Astrocyte of the cerebellum (primary cell): ENCODE data around the gene ACTL9.

ENCODE experiments used
- DNase-seq: peaks from one replicate; pipeline ENCODE4 v3.0.0-alpha.2; 2011; ENCODE audit warnings: low read depth
- H3K4me3 ChIP-seq: 2 replicates; pipeline ENCODE4 v1.5.1; 2011; ENCODE audit warnings: mild to moderate bottlenecking, low read depth, low read length, moderate library complexity
- in situ Hi-C: cut with HindIII; loops from 2 replicates; pipeline ENCODE4 v1.10.0; 2017; ENCODE audit warnings: low sequenced_read_pairs
- TF ChIP-seq, protein P1 (sequence below): IDR thresholded peaks from 2 replicates; pipeline ENCODE4 v1.5.1; 2012; ENCODE audit warnings: low read length, low read depth, moderate library complexity, mild to moderate bottlenecking; ENCODE audit errors: missing control alignments

The ACTL9 gene

DNA sequence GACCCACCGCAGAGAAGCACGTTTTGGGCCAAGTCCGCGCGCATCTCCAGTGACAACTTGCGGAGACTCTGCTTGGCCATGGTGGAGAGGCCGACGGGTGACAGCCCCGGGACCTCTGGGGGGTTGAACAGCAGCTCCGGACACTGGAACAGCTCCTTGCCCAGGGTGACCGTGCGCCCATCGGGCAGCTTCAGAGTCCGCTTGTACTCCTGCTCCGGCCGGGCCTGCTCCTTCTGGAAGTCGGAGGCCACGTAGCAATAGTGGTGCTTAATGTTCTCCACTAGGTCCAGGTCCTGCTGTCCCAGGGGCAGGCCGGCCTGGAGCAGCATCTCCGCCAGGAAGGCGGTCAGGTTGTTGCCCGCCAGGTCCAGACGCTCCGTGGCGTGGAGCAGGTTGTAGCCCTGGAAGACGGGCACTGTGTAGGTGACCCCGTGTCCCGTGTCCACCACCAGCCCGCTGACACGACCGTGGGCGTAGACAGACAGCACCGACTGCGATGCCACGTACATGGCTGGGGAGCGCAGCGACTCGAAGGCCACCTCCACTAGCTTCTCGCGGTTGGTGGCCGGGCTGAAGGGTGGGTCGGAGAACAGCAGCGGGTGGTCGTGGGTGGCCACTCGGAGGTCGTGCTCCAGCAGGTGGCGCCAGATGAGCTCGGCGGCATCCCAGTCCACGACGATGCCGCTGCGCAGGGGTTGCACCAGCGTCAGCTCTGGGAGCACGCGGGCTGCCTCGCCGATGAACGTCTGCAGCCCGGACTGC, 743 bp downstream of the ACTL9 start:
- no peak for DNase-seq
- in situ Hi-C loops, result loop anchor here (25.0 kb wide), 1 partner anchor 164 kb away; no protein-coding TSS in a partner anchor
- H3K4me3 ChIP-seq, result no peak overlapping the region
- TF ChIP-seq, protein P1, sequence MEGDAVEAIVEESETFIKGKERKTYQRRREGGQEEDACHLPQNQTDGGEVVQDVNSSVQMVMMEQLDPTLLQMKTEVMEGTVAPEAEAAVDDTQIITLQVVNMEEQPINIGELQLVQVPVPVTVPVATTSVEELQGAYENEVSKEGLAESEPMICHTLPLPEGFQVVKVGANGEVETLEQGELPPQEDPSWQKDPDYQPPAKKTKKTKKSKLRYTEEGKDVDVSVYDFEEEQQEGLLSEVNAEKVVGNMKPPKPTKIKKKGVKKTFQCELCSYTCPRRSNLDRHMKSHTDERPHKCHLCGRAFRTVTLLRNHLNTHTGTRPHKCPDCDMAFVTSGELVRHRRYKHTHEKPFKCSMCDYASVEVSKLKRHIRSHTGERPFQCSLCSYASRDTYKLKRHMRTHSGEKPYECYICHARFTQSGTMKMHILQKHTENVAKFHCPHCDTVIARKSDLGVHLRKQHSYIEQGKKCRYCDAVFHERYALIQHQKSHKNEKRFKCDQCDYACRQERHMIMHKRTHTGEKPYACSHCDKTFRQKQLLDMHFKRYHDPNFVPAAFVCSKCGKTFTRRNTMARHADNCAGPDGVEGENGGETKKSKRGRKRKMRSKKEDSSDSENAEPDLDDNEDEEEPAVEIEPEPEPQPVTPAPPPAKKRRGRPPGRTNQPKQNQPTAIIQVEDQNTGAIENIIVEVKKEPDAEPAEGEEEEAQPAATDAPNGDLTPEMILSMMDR, result no peak

DNA sequence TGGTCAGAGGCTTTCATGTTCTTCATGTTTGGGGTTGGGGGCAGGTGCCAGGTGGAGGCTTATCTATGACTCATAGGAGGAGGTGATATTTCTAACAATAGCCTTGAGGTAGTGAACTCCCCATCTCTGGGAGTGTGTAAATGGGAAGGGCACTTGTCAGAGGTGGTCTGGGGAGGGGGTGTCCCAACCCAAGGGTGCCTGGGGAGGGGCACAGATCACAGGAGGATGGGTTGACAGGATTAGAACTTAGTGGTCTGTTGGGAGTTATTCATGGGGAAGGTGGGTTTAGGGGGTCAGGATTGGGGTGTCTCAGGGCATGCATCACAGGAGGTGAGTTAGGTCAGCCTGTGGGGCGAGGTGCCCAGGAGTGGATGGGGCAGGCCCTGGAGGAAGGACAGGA, 1.6 kb downstream of the ACTL9 start:
- in situ Hi-C loops, result loop anchor here (25.0 kb wide), 1 partner anchor 165 kb away; no protein-coding TSS in a partner anchor
- no peak overlapping the region for H3K4me3 ChIP-seq
- DNase-seq, result no peak
- TF ChIP-seq, protein P1, result no peak

DNA sequence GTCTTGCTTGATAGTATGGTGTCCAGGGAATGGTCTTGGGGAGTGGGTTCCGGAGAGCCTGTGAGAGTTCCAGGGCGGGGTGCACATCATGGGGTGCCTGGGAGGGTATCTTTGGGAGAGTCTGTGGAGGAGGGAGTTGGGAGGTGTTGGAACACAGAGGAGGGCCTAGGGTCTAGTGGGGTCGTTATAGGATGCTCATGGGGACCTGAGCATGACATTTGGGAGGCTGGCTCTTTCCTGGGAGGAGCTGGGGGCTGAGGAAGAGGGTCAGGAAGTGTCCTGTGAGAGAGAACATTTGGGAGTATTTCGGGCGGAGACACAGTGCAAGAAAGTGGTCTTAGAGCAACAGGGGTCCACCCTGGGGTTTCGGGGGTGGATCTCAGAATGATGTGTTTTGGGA, 2.7 kb downstream of the ACTL9 start:
- no peak for DNase-seq
- no peak overlapping the region for H3K4me3 ChIP-seq
- in situ Hi-C loops, result loop anchor here (25.0 kb wide), 1 partner anchor 166 kb away; no protein-coding TSS in a partner anchor
- TF ChIP-seq, protein P1, result no peak

DNA sequence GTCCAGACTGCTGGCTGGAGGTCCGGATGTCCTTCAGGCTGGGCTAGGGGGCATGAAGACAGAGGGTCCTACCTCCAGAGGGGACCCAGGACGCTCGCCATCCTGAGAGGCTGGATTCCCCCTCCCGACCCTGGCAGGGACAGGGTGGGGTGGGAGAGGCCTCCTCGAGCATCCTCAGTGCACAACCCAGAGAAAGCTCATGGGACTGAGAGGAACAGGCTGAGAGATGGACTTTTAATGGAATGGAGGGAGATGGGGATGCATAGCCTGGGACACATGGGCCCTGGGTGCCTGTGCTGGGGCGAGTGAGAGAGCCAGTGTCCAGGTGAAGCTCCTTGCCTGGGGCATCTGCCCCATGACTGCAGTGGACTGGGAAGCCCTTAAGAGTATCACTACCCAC, 3.1 kb downstream of the ACTL9 start:
- TF ChIP-seq, protein P1, result no peak
- no peak for DNase-seq
- no peak overlapping the region for H3K4me3 ChIP-seq
- in situ Hi-C loops, result loop anchor here (25.0 kb wide), 1 partner anchor 167 kb away; no protein-coding TSS in a partner anchor

DNA sequence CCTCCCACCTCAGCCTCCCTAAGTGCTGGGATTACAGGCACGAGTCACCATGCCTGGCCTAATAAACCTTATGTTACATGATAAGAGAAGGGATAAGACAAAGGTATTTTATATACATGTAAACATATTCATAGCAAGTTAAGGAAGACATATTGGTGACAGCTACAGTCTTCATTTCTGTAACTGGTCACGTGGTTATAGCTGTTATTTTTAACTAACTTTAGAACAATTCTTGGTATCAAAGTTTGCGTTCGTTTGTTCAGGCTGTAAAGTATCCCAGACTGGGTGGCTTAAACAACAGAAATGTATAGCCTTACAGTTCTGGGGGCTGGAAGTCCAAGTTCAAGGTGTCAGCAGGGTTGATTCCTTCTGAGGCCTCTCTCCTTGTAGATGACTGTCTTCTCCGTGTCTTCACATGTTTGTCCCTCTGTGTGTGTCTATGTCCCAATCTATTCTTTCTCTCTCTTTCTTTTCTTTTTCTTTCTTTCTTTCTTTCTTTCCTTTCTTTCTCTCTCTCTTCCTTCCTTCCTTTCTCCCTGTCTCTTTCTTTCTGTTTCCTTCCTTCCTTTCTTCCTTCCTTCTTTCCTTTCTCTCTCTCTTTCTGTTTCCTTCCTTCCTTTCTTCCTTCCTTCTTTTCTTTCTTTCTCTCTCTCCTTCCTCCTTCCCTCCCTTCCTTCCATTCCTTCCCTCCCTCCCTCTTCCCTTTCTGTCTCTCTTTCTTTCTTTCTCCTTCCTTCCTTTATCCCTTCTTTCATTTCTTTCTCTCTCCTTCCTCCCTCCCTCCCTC, 7.6 kb downstream of the ACTL9 start:
- in situ Hi-C loops, result loop anchor here (25.0 kb wide), 1 partner anchor 171 kb away; no protein-coding TSS in a partner anchor
- TF ChIP-seq, protein P1, result no peak
- DNase-seq, result no peak
- H3K4me3 ChIP-seq, result no peak overlapping the region

DNA sequence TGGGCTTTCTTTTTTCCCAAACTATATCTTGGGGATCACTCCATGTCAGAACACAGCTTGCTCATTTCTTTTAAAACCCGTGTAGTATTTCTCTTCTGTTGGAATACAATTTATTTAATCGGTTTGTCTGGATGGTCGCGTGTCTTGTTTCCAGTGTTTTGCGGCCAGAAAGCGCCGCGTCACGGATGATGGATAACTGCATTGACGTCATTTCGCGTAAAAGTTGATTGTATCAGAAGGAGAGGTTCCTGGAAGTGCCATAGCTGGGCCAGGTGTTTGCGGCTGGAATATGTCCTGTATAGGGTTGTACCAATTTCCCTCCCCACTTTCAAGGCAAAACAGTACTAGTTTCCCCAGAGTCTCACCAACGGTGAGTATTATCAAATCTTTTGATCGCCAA, 9.7 kb downstream of the ACTL9 start:
- H3K4me3 ChIP-seq, result no peak overlapping the region
- in situ Hi-C loops, result loop anchor here (25.0 kb wide), 1 partner anchor 173 kb away; no protein-coding TSS in a partner anchor
- TF ChIP-seq, protein P1, result no peak
- DNase-seq, result no peak
